ENCODE measurements around the gene BCLAF1. TPM values are rescaled to one million over a fixed set of nuclear protein-coding genes. Genes with fewer than 3 reads are reported as not detected.

Gene BCLAF1
- total RNA-seq, 1 experiment from 2014 or later: 159 TPM

- no peak for ATAC-seq
- H3K9ac ChIP-seq (ENCODE audit: low read length): no peak overlapping the region
- intact Hi-C loops (cut with micrococcal nuclease): loop anchor here (10.0 kb wide), 1 partner anchor 785 kb away; the partner anchor contains the start of gene AHI1
- H4K20me1 ChIP-seq (ENCODE audit: insufficient read depth): peaks cover 75% of the 10 kb centered on the region
- H3K9me3 ChIP-seq (ENCODE audit: control insufficient read depth in 1 of 2, insufficient read depth in 1 of 2, low read depth in 1 of 2, low read length in 2 of 2): no peaks in the 10 kb centered on the region
- no peak overlapping the region for H3K4me2 ChIP-seq (ENCODE audit: low read length)
- peaks cover 0 to 3% of the 10 kb centered on the region in 2 experiments; a peak in 2 of 4 replicates for H3K4me1 ChIP-seq (ENCODE audit: control insufficient read depth in 1 of 2, insufficient read depth in 2 of 2, low read length in 2 of 2)
- ChIA-PET POLR2A (no interaction called here), RAD21 (ENCODE audit: low non-redundant PET in 1 of 2, low total read pairs in 2 of 2, uncharacterized antibody in 2 of 2, unreplicated experiment in 2 of 2) (no interaction called here), CTCF (no interaction called here)
- no peaks in the 10 kb centered on the region for H3K27me3 ChIP-seq (ENCODE audit: insufficient read depth, low read length)
- DNase-seq (ENCODE audit: low read depth, low spot score): no peak
- H3K79me2 ChIP-seq (ENCODE audit: insufficient read depth, low read length): peaks cover 96% of the 10 kb centered on the region
- BruUV-seq (replicated peaks): no TSS peak
- no peak overlapping the region for H2AFZ ChIP-seq (ENCODE audit: low read depth, low read length, poor library complexity, severe bottlenecking)
- H3K36me3 ChIP-seq (ENCODE audit: control insufficient read depth in 1 of 2, insufficient read depth in 2 of 2, low read length in 2 of 2): peaks cover 32 to 36% of the 10 kb centered on the region in 2 experiments
- TF ChIP-seq, protein P1, sequence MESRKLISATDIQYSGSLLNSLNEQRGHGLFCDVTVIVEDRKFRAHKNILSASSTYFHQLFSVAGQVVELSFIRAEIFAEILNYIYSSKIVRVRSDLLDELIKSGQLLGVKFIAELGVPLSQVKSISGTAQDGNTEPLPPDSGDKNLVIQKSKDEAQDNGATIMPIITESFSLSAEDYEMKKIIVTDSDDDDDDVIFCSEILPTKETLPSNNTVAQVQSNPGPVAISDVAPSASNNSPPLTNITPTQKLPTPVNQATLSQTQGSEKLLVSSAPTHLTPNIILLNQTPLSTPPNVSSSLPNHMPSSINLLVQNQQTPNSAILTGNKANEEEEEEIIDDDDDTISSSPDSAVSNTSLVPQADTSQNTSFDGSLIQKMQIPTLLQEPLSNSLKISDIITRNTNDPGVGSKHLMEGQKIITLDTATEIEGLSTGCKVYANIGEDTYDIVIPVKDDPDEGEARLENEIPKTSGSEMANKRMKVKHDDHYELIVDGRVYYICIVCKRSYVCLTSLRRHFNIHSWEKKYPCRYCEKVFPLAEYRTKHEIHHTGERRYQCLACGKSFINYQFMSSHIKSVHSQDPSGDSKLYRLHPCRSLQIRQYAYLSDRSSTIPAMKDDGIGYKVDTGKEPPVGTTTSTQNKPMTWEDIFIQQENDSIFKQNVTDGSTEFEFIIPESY (IDR thresholded peaks at IDR 0.05; ENCODE audit: extremely low read depth, insufficient replicate concordance, low read length): no peak
- TF ChIP-seq TCF7L2 (IDR thresholded peaks at IDR 0.05; ENCODE audit: borderline replicate concordance, extremely low read depth, insufficient read depth, insufficient read length) (no peak), RAD21 (IDR thresholded peaks at IDR 0.05; ENCODE audit: low read depth) (no peak), POLR2A (IDR thresholded peaks at IDR 0.05; ENCODE audit: borderline replicate concordance, extremely low read depth, insufficient read depth, insufficient read length) (no peak), MAX (IDR thresholded peaks at IDR 0.05) (no peak), EZH2phosphoT487 (IDR thresholded peaks at IDR 0.05; ENCODE audit: borderline replicate concordance) (no peak), CBX3 (IDR thresholded peaks at IDR 0.05; ENCODE audit: low read depth) (no peak), YY1 (IDR thresholded peaks at IDR 0.05; ENCODE audit: extremely low read depth, insufficient replicate concordance, low read depth, low read length) (no peak), ELF1 (IDR thresholded peaks at IDR 0.05; ENCODE audit: borderline replicate concordance, low read depth) (no peak), ZFX (IDR thresholded peaks at IDR 0.05) (no peak), ZNF274 (IDR thresholded peaks at IDR 0.05; ENCODE audit: low read depth, low read length) (no peak), SP1 (IDR thresholded peaks at IDR 0.05; ENCODE audit: low read depth) (no peak), CEBPB (IDR thresholded peaks at IDR 0.05; ENCODE audit: low read depth) (no peak), JUND (IDR thresholded peaks at IDR 0.05) (no peak), CTCF (IDR thresholded peaks at IDR 0.05 in 2 of 3, conservative IDR thresholded peaks at IDR 0.05 in 1 of 3; ENCODE audit: borderline replicate concordance in 1 of 3, insufficient read depth in 1 of 3, low read depth in 2 of 3, low read length in 2 of 3) (no peak), EZH2 (IDR thresholded peaks at IDR 0.05) (no peak), SRF (IDR thresholded peaks at IDR 0.05; ENCODE audit: low read depth) (no peak), SIN3A (IDR thresholded peaks at IDR 0.05; ENCODE audit: low read depth) (no peak)
- TF ChIP-seq, protein P2, sequence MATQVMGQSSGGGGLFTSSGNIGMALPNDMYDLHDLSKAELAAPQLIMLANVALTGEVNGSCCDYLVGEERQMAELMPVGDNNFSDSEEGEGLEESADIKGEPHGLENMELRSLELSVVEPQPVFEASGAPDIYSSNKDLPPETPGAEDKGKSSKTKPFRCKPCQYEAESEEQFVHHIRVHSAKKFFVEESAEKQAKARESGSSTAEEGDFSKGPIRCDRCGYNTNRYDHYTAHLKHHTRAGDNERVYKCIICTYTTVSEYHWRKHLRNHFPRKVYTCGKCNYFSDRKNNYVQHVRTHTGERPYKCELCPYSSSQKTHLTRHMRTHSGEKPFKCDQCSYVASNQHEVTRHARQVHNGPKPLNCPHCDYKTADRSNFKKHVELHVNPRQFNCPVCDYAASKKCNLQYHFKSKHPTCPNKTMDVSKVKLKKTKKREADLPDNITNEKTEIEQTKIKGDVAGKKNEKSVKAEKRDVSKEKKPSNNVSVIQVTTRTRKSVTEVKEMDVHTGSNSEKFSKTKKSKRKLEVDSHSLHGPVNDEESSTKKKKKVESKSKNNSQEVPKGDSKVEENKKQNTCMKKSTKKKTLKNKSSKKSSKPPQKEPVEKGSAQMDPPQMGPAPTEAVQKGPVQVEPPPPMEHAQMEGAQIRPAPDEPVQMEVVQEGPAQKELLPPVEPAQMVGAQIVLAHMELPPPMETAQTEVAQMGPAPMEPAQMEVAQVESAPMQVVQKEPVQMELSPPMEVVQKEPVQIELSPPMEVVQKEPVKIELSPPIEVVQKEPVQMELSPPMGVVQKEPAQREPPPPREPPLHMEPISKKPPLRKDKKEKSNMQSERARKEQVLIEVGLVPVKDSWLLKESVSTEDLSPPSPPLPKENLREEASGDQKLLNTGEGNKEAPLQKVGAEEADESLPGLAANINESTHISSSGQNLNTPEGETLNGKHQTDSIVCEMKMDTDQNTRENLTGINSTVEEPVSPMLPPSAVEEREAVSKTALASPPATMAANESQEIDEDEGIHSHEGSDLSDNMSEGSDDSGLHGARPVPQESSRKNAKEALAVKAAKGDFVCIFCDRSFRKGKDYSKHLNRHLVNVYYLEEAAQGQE (IDR thresholded peaks at IDR 0.05; ENCODE audit: low read depth): no peak
- no peak overlapping the region for H3K4me3 ChIP-seq (replicated peaks in 1 of 2; ENCODE audit: low read depth in 1 of 2, low read length in 2 of 2)
- H3K27ac ChIP-seq (ENCODE audit: low read depth, low read length): no peak overlapping the region
- H3K9me2 ChIP-seq (ENCODE audit: insufficient read depth): no peaks in the 10 kb centered on the region
Measured at GRCh38 chr6:136280032-136280609, 9.5 kb downstream of the BCLAF1 start.

Measured in HCT116 (cell line).